Endothelial cell of umbilical vein (primary cell): ENCODE results near the gene NFIL3. TPM values are rescaled to one million over a fixed set of nuclear protein-coding genes. Genes with fewer than 3 reads are reported as not detected.

Source experiments
- BruUV-seq: library from RNA; stranded (reverse); fragments of 400-500 nt; replicated peaks from 2 replicates; lab custom pipeline; 2021; lab: Mats Ljungman, UMichigan
- CTCF ChIA-PET: fragments of 300-600, 350-600 bp; sonication (Branson Sonifier 250); formaldehyde crosslinking; loops from one replicate; lab custom pipeline; 2021; ENCODE audit warnings: antibody characterized with exemption, inconsistent platforms; lab: Charles Lee
- POLR2A ChIA-PET: fragments of 300-600, 350-600 bp; sonication (Branson Sonifier 250); formaldehyde crosslinking; loops from one replicate; lab custom pipeline; 2021; ENCODE audit warnings: antibody characterized with exemption, inconsistent platforms; lab: Charles Lee
- DNase-seq: peaks from one replicate; pipeline ENCODE4 v3.0.0-alpha.2; 2011; ENCODE audit warnings: low read depth, low spot score
- FAIRE-seq: peaks from 2 replicates; lab custom pipeline; 2011; peaks lifted over from hg19 to GRCh38; lab: Jason Lieb, UNC
- H2AFZ ChIP-seq: 2 replicates; pipeline ENCODE4 v1.6.0; 2012; ENCODE audit warnings: low read depth, low read length, control low read depth, inconsistent platforms
- H3K27ac ChIP-seq: 2 replicates; pipeline ENCODE4 v1.5.1; 2011; ENCODE audit warnings: low read depth, mild to moderate bottlenecking, control low read depth, low read length, moderate library complexity; ENCODE audit not compliant: insufficient read depth
- H3K27me3 ChIP-seq, 2 experiments: 2 replicates each; pipeline versions ENCODE4 v1.6.0 to v1.6.1; 2011; ENCODE audit warnings: low read length in 2 of 2, mixed read lengths in 1 of 2; ENCODE audit not compliant: control insufficient read depth in 2 of 2, insufficient read depth in 2 of 2
- H3K36me3 ChIP-seq, 2 experiments: 2 replicates in 1 of 2; 3 replicates in 1 of 2; pipeline ENCODE4 v1.5.1; 2011; ENCODE audit warnings: low read length in 2 of 2, mild to moderate bottlenecking in 1 of 2, moderate library complexity in 1 of 2; ENCODE audit not compliant: control insufficient read depth in 2 of 2, insufficient read depth in 2 of 2; ENCODE audit errors: extremely low read depth in 1 of 2
- H3K4me1 ChIP-seq: 3 replicates; pipeline ENCODE4 v1.5.1; 2011; ENCODE audit warnings: mild to moderate bottlenecking, low read length; ENCODE audit not compliant: control insufficient read depth, insufficient read depth; ENCODE audit errors: extremely low read depth
- H3K4me2 ChIP-seq: 2 replicates; pipeline ENCODE4 v1.6.1; 2011; ENCODE audit warnings: low read length, control low read depth, mixed read lengths; ENCODE audit not compliant: insufficient read depth
- H3K4me3 ChIP-seq, 3 experiments: fragments of 200-600 bp in 1 of 3; sonication (generic), shearing (Covaris generic) in 1 of 3; replicated peaks in 1 of 3; 2 replicates each; pipeline ENCODE4 v1.5.1; 2011 to 2016; ENCODE audit warnings: control low read depth in 3 of 3, low read length in 3 of 3, mild to moderate bottlenecking in 2 of 3, inconsistent platforms in 1 of 3, low read depth in 1 of 3, moderate library complexity in 1 of 3; ENCODE audit not compliant: insufficient read depth in 1 of 3
- H3K79me2 ChIP-seq: 2 replicates; pipeline ENCODE4 v1.6.0; 2012; ENCODE audit warnings: low read length, inconsistent platforms; ENCODE audit not compliant: control insufficient read depth, insufficient read depth
- H3K9ac ChIP-seq: replicated peaks from 2 replicates; pipeline ENCODE3; 2011; ENCODE audit warnings: low read length, control low read depth; ENCODE audit not compliant: insufficient read depth; ENCODE audit errors: extremely low read depth
- H3K9me1 ChIP-seq: replicated peaks from 3 replicates; pipeline ENCODE4 v1.6.0; 2011; ENCODE audit warnings: mild to moderate bottlenecking, low read length; ENCODE audit not compliant: control insufficient read depth, insufficient read depth; ENCODE audit errors: extremely low read depth
- H3K9me3 ChIP-seq: replicated peaks from 2 replicates; pipeline ENCODE4 v1.5.1; 2012; ENCODE audit warnings: low read length, inconsistent platforms; ENCODE audit not compliant: control insufficient read depth, insufficient read depth
- H4K20me1 ChIP-seq: replicated peaks from 2 replicates; pipeline ENCODE3; 2011; ENCODE audit warnings: mild to moderate bottlenecking, low read length; ENCODE audit not compliant: control insufficient read depth, insufficient read depth; ENCODE audit errors: extremely low read depth
- FOS ChIP-seq: IDR thresholded peaks from 2 replicates; pipeline ENCODE4 v1.6.1; 2011; ENCODE audit warnings: mild to moderate bottlenecking, low read length, moderate library complexity, borderline replicate concordance; ENCODE audit not compliant: insufficient read depth
- GATA2 ChIP-seq: IDR thresholded peaks from 2 replicates; pipeline ENCODE4 v1.7.0; 2011; ENCODE audit warnings: low read depth, mild to moderate bottlenecking, moderate library complexity, mixed read lengths, low read length; ENCODE audit not compliant: insufficient read length, insufficient read depth
- POLR2AphosphoS5 ChIP-seq: IDR thresholded peaks from 2 replicates; pipeline ENCODE4 v1.6.1; 2012; ENCODE audit warnings: low read depth, mild to moderate bottlenecking, control low read depth, low read length, moderate library complexity; ENCODE audit not compliant: insufficient read depth
- dilution Hi-C: fragments of 300-500 bp; cut with MboI; formaldehyde crosslinking; loops from one replicate; pipeline ENCODE4 v1.15.0; 2019; ENCODE audit warnings: low sequenced_read_pairs; ENCODE audit not compliant: extremely low pct_ligation_motif_present
- intact Hi-C: fragments of 100-400 bp; cut with micrococcal nuclease; formaldehyde crosslinking; loops from one replicate; pipeline ENCODE4 v1.10.0; 2022
- polyA plus RNA-seq, 4 experiments: library from polyadenylated mRNA; depleted of rRNA in 3 of 4; stranded (reverse) in 3 of 4; unstranded in 1 of 4; fragments of >200 nt; gene quantifications; 2 replicates each; pipeline versions ENCODE4 v1.2.1 to v1.2.3, GENCODE V29; 2011 to 2012; ENCODE audit warnings: missing spikeins in 1 of 4
- total RNA-seq: library from RNA; stranded (reverse); gene quantifications from 2 replicates; pipeline ENCODE4 v1.2.3, GENCODE V29; 2021
- TF ChIP-seq, protein P1 (sequence below): IDR thresholded peaks from 2 replicates; pipeline ENCODE4 v1.6.1; 2011; ENCODE audit not compliant: insufficient read depth, insufficient read length

NFIL3 gene
- total and polyA plus RNA-seq, 2 donors (not counting 3 experiments of a cell fraction or from before 2014, with no cell fraction given), result 2.9 to 10.5 TPM

GRCh38 chr9:91424403-91425176, 958 bp upstream of the NFIL3 start:
- no peaks in the 10 kb centered on the region for H3K27me3 ChIP-seq
- peaks cover 33% of the 10 kb centered on the region for H3K4me1 ChIP-seq
- H3K9me1 ChIP-seq, result no peaks in the 10 kb centered on the region
- TSS peak; percentile 41 for BruUV-seq
- intact Hi-C loops, result loop anchor here (5.0 kb wide), 4 partner anchors 122 to 322 kb away; no protein-coding TSS in a partner anchor
- H3K36me3 ChIP-seq, result no peaks in the 10 kb centered on the region
- CTCF ChIA-PET, result interaction anchor here (0.7 to 7.6 kb wide), 14 partner anchors 9 to 510 kb away, joined by 3 to 139 read pairs (median 7); no protein-coding TSS in a partner anchor
- TF ChIP-seq POLR2AphosphoS5 (peak; percentile 40), FOS (no peak), GATA2 (no peak)
- TF ChIP-seq, protein P1, sequence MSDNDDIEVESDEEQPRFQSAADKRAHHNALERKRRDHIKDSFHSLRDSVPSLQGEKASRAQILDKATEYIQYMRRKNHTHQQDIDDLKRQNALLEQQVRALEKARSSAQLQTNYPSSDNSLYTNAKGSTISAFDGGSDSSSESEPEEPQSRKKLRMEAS, result peak; percentile 24
- peak overlapping the region; percentile 38 to 60 (median 45) for H3K4me3 ChIP-seq
- H3K27ac ChIP-seq, result peak overlapping the region; percentile 71
- H3K4me2 ChIP-seq, result peak overlapping the region; percentile 57
- dilution Hi-C loops, result no loop called here
- no peaks in the 10 kb centered on the region for H3K9me3 ChIP-seq
- POLR2A ChIA-PET, result interaction anchor here (0.5 to 1.0 kb wide), 4 partner anchors 45 to 313 kb away, joined by 3 to 4 read pairs (median 3); no protein-coding TSS in a partner anchor
- H4K20me1 ChIP-seq, result no peaks in the 10 kb centered on the region
- peaks cover 28% of the 10 kb centered on the region for H3K79me2 ChIP-seq
- peak overlapping the region; percentile 84 for H3K9ac ChIP-seq
- peak; percentile 60 for DNase-seq
- no peak for FAIRE-seq
- H2AFZ ChIP-seq, result peak overlapping the region; percentile 63
